GM18517 (cell line): ENCODE measurements around the gene PTCH2.
"Not testable (repeated sequence)": the region's sequence is repeated elsewhere in the genome, so short reads cannot be mapped to it uniquely, and the experiment has no call there.

Source experiments
- ATAC-seq: cut with Tn5 transposase; IDR thresholded peaks from one replicate; pipeline ENCODE4 v1.9.1; 2021; ENCODE audit warnings: mild to moderate bottlenecking, moderate library complexity; ENCODE audit not compliant: unreplicated experiment

Gene PTCH2

GRCh38 chr1:44803312-44804095 lies 39.5 kb downstream of the PTCH2 start:
- ATAC-seq: no peak

GRCh38 chr1:44803062-44803311 lies 40.1 kb downstream of the PTCH2 start:
- ATAC-seq: no peak

- no peak for ATAC-seq
These were observed 40.6 kb downstream of the PTCH2 start for GRCh38 chr1:44802306-44803061.

GRCh38 chr1:44801491-44802305 lies 41.4 kb downstream of the PTCH2 start:
- ATAC-seq: no peak

- peak; percentile 76 for ATAC-seq
These were observed 43.1 kb downstream of the PTCH2 start, which contains the start of gene PLK3 for GRCh38 chr1:44799770-44800584. PLK3 (plus strand) TSS chr1:44800377; CDS start chr1:44800464, 87 bp downstream.

GRCh38 chr1:44798481-44799365 lies 44.3 kb downstream of the PTCH2 start:
- ATAC-seq: no peak

- ATAC-seq: not testable (repeated sequence)
These were observed 45.2 kb downstream of the PTCH2 start for GRCh38 chr1:44797886-44798285.

GRCh38 chr1:44792736-44793502 lies 50.1 kb downstream of the PTCH2 start:
- no peak for ATAC-seq

GRCh38 chr1:44790968-44791801 lies 51.9 kb downstream of the PTCH2 start:
- ATAC-seq: no peak

- no peak for ATAC-seq
These were observed 54.8 kb downstream of the PTCH2 start, which contains the start of gene BEST4 for GRCh38 chr1:44788120-44788860. BEST4 (minus strand) TSS chr1:44788170; CDS start chr1:44787705, 465 bp downstream.

- ATAC-seq: no peak
These were observed 55.5 kb downstream of the PTCH2 start for GRCh38 chr1:44787506-44787905.

- no peak for ATAC-seq
These were observed 56.1 kb downstream of the PTCH2 start for GRCh38 chr1:44786841-44787426.

GRCh38 chr1:44786138-44786840 lies 56.8 kb downstream of the PTCH2 start:
- ATAC-seq: peak; percentile 43

GRCh38 chr1:44785501-44786137 lies 57.4 kb downstream of the PTCH2 start:
- ATAC-seq: no peak

- ATAC-seq: no peak
These were observed 58.0 kb downstream of the PTCH2 start for GRCh38 chr1:44785029-44785380.
